HFF-Myc (cell line): Measurements from ENCODE around the gene ZBTB7A.

Experiments
- DNase-seq: peaks from one replicate; pipeline ENCODE4 v3.0.0-alpha.2; 2011; ENCODE audit warnings: low read depth; ENCODE audit errors: extremely low read depth
- H3K4me3 ChIP-seq: replicated peaks from 2 replicates; pipeline ENCODE4 v1.5.1; 2011; ENCODE audit warnings: low read depth, mild to moderate bottlenecking, control low read depth, low read length
- CTCF ChIP-seq: IDR thresholded peaks from 2 replicates; pipeline ENCODE4 v1.5.1; 2012; ENCODE audit warnings: mild to moderate bottlenecking, low read depth, low read length, control low read depth; ENCODE audit errors: missing control alignments

ZBTB7A gene

GRCh38 chr19:4046946-4047683 lies 19.6 kb downstream of the ZBTB7A start:
- TF ChIP-seq CTCF = no peak
- no peak overlapping the region for H3K4me3 ChIP-seq
- DNase-seq = no peak

- DNase-seq = no peak
- no peak overlapping the region for H3K4me3 ChIP-seq
- no peak for TF ChIP-seq CTCF
Observed at GRCh38 chr19:4046362-4046691, 20.4 kb downstream of the ZBTB7A start.

GRCh38 chr19:4045597-4046361 lies 20.9 kb downstream of the ZBTB7A start:
- DNase-seq = no peak
- no peak overlapping the region for H3K4me3 ChIP-seq
- no peak for TF ChIP-seq CTCF

- no peak for DNase-seq
- no peak overlapping the region for H3K4me3 ChIP-seq
- TF ChIP-seq CTCF = no peak
Observed at GRCh38 chr19:4044990-4045465, 21.7 kb downstream of the ZBTB7A start.

- no peak for DNase-seq
- H3K4me3 ChIP-seq = no peak overlapping the region
- TF ChIP-seq CTCF = no peak
Observed at GRCh38 chr19:4043966-4044715, 22.6 kb downstream of the ZBTB7A start.

- no peak for DNase-seq
- no peak for TF ChIP-seq CTCF
- H3K4me3 ChIP-seq = no peak overlapping the region
Observed at GRCh38 chr19:4043401-4043800, 23.3 kb downstream of the ZBTB7A start.
